ENCODE results near the gene RFC3.
A peak's percentile ranks its signal among the peaks of the same experiment; 100 is the strongest.

The RFC3 gene

DNA sequence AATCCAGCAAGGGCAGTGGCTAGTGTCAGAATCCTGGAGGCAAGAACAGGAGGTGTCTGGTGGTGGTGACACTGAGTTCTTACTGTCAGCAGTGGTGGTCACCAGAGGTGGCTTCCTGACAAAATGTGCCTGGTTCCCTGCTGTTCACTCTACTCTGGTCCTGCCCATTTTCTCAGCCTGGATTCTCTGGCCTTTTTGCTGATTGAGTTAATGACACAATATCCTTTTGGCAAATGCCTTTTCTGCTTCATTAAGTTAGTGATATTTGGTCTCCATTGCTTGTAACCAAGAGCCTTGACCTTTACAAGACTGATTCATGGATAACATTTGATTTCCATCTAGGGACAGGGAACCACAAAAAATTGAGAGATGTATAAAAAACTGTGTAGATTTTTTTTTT, 51.1 kb downstream of the RFC3 start:
- DNase-seq = no peak

DNA sequence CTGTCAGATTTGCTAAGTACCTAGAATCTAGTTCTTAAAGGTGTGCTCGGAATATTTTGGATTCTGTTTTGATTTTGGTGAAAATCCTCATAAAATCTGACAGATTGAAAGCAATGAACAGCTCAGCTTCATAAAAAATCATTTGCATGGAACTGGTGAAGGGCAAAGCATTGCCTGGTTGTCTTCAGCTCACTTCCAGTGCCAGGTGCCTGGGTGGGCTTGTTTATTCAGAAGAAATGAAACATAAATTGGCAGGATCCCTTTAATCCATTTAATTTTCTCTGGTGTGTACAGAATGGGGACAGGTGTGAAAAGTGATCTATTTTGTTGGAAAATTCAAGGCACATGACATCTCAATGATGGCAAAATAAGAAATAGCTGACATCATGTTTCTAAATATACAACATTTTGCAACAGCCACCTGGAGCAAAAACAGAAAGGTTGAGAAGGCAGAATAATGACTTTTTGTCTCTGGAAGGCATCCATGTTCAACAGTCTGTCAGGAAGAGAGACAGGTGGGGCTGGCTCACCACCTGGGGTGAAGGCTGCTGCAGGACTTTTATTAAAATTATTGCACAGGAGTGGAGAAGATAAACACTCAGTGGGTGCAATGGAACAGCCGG, 52.2 kb downstream of the RFC3 start:
- peak; percentile 88 to 96 for DNase-seq

DNA sequence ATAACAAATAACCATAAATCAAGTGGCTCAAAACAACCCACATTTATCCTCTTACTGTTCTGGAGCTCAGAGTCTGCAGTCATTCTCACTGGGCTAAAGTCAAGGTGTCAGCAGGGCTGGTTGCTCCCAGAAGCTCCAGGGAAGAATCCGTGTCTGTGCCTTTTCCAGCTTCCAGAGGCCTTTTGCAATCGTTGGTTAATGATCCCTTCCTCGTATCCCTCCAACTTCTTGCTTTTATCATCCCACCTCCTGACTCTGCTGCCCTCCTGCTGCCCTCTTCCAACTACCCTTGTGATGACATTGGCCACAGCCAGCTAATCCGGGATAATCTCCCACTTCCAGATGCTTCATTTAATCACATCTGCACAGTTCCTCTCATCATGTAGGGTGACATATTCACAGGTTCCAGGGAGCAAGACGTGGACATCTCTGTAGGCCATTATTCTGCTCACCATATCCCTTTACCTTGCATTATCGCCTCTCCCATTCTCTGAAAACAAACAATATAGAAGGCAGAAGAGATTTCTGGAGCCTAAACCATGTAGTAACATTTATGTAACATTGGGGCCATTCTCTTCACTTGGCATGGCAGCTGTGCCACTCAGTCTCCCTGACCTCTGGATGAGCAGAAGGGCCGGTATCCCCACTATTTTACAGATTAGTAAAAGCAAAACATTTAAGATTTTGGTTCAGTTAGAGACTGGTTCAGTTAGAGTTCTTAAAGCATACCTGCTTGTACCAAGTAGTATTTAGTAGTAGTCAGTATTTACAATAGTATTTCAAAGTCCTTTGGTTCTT, 53.5 kb downstream of the RFC3 start:
- no peak for DNase-seq

DNA sequence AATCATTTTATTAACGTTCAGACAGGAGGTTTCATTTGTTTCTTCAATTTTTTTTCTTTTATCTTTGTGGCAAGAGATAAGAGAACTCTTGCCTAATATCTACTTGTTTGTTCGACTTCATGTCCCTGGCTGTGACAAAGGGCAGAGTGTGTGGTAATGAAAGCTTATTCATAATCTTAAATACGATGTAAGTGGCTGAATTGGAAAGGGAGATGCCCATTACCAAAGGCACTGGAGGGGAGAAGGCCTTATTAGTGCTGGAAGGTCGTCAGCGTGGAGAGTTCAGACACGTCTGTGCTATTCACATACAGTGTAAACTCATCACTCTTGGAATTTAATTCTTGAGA, 54.0 kb downstream of the RFC3 start:
- DNase-seq = no peak

DNA sequence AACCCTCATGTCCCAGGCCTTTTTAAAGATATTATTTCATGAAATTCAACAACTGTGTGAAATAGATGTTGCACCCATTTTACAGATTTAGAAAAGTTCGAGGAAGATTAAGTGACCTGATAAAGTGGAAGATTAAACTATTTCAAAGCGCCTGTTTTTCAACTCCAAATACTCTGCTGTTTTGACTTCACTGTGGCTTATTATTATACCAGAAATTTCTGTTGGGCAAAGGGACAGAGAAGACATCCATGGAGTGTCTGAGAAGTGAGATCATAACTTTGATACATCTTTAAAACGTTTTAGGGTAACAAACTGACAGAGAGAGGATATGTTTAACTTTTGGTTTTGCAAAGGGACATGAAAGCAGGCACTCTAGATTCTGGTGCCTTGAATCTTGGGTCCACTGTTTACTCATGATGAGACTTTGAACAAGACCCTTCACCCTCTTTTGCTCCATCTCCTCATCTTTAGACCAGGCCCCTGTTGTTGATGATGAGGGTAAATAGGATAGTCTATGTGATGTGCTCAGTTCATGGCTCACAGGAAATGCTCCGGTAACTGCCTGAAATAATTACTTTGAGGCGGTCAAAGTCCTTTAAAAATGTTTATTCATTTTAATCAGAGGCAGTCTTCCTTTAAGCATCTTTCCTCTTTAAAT, 55.4 kb downstream of the RFC3 start:
- DNase-seq = no peak

DNA sequence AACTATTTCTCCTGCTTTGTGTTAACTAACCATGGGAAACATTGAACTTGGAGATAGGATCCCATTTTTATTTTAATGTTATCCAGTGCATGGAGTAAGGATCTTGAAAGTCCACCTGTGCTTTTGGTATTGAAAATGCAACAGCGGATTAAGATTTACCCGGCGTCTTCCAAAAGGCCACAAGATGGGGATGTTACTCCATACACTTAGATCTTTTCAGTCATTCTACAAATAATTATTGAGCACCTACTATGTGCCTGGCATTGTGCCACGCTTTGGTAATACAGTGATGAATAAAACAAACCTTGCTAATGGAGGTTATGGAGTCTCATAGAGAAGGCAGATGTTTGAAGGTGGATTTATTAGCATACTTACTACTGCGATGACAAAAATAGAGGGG, 56.9 kb downstream of the RFC3 start:
- no peak for DNase-seq

DNA sequence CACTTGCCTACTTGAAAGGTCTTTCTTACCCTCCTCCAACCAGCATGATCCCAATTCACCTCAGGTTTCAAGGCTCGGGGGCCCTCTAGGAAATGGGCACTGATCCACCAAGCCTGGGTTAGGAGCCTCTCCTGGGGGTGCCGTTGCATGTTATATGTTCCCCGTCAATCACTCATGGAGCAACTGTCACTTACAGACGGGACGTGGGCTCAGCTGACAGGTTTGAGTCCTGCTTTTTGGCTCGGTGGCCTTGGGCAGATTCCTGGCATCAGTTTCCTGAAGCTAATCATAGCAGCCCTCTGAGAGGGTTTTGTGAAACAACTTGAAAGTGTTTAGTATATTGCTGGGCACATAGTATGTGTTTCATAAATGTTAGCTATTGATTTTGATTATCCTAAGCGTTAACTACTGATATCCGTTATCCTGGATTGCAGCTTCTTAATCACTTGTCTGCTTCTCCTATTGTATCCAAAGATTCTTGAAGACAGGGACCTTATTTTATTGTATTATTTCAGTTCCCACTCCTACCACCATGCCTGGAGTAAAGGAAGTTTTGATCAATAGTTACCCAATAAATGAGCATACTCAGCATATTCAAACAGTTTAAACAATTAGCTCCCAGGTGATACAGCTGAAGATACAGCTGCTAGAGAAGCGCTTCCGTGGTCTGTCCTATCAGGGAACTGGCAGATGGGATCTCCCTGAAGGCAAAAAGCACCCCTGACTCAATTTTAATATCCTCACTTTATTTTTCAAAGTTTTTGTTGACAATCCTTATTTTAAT, 57.9 kb downstream of the RFC3 start:
- no peak for DNase-seq

DNA sequence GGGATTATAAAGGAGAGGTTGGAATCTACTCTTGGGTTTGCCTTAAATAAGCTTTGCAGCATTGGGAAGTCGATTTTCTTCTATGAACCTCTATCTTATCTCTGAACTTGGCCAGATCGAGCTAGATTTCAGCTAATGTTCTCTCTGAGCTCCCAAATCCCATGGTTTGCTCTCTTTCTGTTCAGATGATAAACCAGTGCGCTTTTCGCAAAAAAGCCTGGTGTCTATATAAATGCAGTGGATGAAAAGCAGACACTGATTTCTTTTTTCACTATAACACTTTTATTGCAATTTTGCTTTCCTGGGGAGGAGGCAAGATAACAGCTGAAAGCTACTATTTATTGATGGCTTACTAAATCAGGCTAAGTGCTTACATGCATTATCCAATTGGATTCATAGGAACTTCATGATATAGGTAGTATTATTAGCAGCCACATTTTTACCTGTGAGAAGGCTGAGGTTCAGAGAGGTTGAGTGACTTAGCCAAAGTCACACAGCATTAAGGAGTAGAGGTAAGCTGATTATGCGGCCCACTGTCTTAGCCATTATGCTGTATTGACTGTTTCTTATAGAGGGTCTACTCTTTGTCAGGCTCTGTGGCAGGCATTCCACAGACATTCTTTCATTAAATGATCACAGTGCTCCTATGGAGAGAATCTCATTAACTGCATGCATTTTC, 58.9 kb downstream of the RFC3 start:
- DNase-seq = no peak

DNA sequence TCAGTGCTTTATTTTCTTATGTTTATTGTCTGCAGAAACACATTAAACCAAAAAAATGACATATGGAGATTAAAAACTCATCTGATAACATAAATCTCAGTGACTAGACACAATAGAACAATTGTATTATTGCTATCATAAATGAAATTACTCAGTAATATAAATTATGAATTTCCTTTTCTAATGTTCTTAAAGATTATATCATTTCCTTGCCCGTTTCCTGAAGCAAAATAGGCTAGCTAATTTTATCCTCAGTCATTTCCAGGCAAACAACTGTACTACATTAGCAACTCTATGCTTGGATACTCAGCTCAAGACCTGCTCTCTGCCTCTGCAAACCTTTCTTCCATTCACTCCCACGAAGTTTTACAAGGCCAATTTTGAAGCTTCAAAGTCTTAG, 61.2 kb downstream of the RFC3 start:
- no peak for DNase-seq

DNA sequence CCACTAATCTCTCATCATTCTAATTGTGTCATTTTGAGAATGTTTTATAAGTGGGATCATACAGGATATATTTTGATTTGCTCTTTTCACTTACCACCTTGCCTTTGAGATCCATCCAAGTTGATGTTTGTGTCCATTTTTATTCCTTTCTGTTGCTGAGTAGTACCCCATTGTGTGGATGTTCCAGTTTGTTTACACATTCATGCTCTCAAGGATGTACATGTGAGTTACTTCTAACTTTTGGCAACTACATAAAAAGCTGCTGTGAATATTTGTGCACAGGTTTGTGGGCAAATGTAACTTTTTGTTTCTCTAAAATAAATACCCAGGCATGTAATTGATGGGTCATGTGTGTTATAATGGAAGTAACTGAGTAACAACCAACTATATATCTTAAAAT, 64.9 kb downstream of the RFC3 start:
- no peak for DNase-seq

DNA sequence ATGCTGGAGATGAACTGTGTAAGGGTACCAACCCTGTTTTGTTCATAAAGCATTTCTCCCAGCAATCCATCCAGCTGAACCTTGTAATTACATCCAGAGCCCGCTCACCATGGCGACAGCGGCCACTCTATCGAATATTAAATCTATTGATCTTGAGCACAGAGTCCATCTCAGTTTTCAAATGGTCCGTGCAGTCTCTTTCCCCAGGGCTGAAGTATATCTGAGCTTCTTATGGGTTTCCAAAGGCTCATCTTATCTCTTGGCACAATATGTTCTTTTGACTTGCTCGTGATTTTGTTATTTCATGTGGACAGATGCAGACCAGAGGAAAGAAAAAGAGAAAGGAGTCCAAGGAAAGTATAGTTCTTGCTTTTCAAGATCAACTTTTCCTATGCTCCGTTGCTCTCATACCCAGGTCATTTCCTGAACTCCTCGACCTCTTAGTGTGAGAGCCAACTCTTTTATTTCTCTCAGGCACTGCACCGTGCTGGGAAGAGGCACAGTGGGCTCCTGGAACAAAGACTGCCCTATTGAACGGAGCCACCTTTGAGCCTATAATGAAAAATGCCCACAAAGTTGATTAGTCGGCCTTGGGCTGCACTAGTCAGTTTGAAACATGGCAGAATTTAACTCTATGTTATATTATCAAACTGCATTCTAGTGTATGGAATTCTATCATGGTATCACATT, 66.7 kb downstream of the RFC3 start:
- DNase-seq = no peak
